ENCODE data around the gene ERP44. TPM values are rescaled to one million over a fixed set of nuclear protein-coding genes. Genes with fewer than 3 reads are reported as not detected.
A peak's percentile ranks its signal among the peaks of the same experiment; 100 is the strongest.
"Not testable (repeated sequence)": the region's sequence is repeated elsewhere in the genome, so short reads cannot be mapped to it uniquely, and the experiment has no call there.

Gene ERP44
- polyA plus RNA-seq, 12 donors: 11.1 to 31.8 (median 22.8) TPM; not detected in 1

- DNase-seq: no peak
Measured at GRCh38 chr9:100019541-100019940, 79.3 kb downstream of the ERP44 start.

GRCh38 chr9:100014846-100015245 lies 84.0 kb downstream of the ERP44 start:
- no peak for DNase-seq

GRCh38 chr9:100013573-100013972 lies 85.2 kb downstream of the ERP44 start:
- DNase-seq: no peak

GRCh38 chr9:100012279-100012678 lies 86.5 kb downstream of the ERP44 start:
- no peak for DNase-seq

- DNase-seq: no peak
Measured at GRCh38 chr9:100011062-100011681, 87.6 kb downstream of the ERP44 start.

GRCh38 chr9:99999797-100000196 lies 99.0 kb downstream of the ERP44 start:
- DNase-seq: no peak

GRCh38 chr9:99998866-99999265 lies 99.9 kb downstream of the ERP44 start:
- DNase-seq: no peak

- no peak for DNase-seq
Measured at GRCh38 chr9:99998266-99998665, 100.5 kb downstream of the ERP44 start.

- DNase-seq: not testable (repeated sequence)
Measured at GRCh38 chr9:99990508-99990907, 108.3 kb downstream of the ERP44 start.

GRCh38 chr9:99986642-99987041 lies 112.2 kb downstream of the ERP44 start:
- no peak for DNase-seq

GRCh38 chr9:99980598-99980997 lies 118.2 kb downstream of the ERP44 start:
- no peak for DNase-seq

GRCh38 chr9:99978221-99978620 lies 120.6 kb downstream of the ERP44 start:
- no peak for DNase-seq

GRCh38 chr9:99977033-99977792 lies 121.6 kb downstream of the ERP44 start:
- DNase-seq: no peak

- no peak for DNase-seq
Measured at GRCh38 chr9:99973455-99973854, 125.3 kb downstream of the ERP44 start.

GRCh38 chr9:99971410-99971809 lies 127.4 kb downstream of the ERP44 start:
- no peak for DNase-seq

GRCh38 chr9:99970481-99970880 lies 128.3 kb downstream of the ERP44 start:
- no peak for DNase-seq

- DNase-seq: no peak
Measured at GRCh38 chr9:99967457-99967856, 131.3 kb downstream of the ERP44 start.

- DNase-seq: no peak
Measured at GRCh38 chr9:99966716-99967115, 132.1 kb downstream of the ERP44 start.

GRCh38 chr9:99966001-99966400 lies 132.8 kb downstream of the ERP44 start:
- no peak for DNase-seq

- no peak for DNase-seq
Measured at GRCh38 chr9:99964336-99964735, 134.5 kb downstream of the ERP44 start.

GRCh38 chr9:99962680-99963261 lies 136.0 kb downstream of the ERP44 start:
- DNase-seq: no peak

- DNase-seq: no peak
Measured at GRCh38 chr9:99955606-99956005, 143.2 kb downstream of the ERP44 start.

- peak; percentile 8 for DNase-seq
Measured at GRCh38 chr9:99954819-99955218, 144.0 kb downstream of the ERP44 start.
